CD4-positive, alpha-beta T cell treated with Interleukin-17A for 4 hours (primary cell): Measurements from ENCODE around the gene C5.

Source experiments
- DNase-seq: peaks from one replicate; pipeline ENCODE4 v3.0.0-alpha.2; 2020; ENCODE audit warnings: mixed read lengths

The C5 gene

DNA sequence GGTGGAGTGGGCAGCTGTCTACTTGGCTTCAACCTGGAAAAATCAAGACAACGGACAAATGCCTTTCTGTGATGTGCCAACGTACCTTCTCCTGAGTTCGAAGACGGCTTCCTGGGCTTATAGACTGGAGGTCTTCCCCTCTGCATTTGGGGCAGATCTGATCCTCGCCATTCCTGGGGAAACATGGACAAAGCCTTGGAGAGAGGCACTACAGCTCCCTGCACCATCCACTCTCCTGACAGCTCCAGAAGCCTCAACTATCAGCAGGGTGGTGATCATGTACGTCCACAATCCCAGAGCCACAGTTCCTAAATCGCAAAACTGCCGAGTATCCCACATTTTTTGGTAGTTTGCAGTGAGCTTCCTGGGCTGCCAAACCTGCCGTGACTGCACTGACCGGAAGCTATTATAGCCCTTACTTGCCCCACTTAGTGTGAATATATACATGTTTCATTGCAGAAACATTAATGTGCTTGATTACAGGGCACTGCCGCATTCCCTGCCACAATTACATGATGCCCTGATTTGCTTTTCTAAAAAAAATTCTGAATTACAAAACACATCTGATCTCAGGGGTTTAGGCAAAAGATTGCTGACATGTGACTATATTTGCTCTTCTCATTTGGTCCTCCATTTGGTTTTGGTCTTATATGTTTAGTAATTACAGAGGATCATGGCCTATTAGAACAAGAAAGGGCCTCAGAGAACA, 126.3 kb downstream of the C5 start:
- no peak for DNase-seq

DNA sequence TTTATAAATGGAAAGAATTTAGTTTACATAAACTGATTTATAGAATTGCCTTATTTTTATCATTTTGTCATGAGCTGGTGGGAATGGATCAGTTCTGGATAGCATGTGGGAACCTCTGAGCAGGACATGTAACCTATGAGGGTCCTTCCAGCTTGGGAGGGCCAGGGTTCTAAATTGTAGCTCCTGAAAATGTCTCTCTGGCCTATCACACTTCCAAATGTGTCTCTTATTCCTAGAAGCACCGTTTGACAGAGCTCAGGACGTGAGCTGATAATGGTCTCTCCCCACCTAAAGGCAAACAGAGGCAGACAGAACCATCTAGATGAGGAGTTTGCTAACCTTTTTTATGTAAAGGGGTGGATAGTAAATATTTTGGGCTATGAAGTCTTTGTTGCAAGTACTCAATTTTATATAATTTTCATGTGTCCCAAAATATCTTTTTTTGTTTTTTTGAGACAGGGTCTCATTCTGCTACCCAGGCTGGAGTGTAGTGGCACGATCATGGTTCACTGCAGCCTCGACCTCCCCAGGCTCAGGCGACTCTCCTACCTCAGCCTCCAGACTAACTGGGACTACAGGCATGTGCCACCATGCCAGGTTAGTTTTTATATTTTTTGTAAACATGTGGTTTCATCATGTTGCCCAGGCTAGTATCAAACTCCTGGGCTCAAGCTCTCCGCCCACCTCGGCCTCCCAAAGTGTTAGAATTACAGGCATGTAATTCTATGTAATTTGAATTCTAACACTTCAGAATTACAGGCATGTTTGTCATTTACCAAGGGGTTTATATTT, 127.5 kb downstream of the C5 start:
- DNase-seq = no peak

DNA sequence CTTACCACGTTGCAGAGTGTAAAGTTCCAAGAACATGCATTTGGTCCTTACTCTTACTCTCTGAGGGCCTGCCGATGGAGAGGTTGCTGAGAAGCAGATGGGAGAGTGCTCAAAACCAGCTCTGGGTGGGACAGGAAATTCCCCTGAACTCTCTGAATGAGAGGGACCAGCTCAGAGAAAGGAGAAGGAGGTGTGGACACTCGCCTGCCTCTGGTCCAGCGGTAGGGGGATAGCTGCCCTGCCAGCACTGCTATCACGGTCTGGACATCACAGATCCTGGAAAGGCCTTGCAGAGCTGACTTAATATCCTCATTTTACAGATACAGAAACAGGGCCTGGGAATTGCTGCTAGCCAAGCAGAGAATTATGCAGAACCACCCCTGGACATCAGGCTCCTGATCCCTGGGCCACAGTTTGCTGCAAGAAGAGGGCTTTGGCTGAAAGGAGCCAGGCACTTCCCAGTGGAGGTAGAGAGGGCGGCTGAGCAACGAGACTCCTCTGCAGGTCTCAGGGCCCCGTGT, 128.4 kb downstream of the C5 start:
- no peak for DNase-seq

DNA sequence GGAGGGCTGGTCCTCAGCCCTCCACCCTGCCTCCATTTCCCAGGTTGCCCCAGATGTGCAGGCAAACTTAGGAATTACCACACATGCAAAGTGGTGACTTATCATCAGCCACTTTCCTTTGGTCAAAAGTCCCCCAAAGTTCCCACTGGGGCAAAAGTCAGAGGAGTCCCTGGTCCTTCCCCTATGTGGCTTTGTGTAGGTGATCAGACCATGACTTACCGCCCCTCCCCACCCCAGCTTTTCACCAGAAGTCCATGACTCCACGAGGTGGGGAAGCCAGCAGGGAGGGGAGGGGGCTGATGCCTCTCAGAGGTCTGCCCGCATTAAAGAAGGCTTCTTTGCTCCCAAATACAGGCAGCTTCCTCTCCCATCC, 129.3 kb downstream of the C5 start:
- DNase-seq = no peak

DNA sequence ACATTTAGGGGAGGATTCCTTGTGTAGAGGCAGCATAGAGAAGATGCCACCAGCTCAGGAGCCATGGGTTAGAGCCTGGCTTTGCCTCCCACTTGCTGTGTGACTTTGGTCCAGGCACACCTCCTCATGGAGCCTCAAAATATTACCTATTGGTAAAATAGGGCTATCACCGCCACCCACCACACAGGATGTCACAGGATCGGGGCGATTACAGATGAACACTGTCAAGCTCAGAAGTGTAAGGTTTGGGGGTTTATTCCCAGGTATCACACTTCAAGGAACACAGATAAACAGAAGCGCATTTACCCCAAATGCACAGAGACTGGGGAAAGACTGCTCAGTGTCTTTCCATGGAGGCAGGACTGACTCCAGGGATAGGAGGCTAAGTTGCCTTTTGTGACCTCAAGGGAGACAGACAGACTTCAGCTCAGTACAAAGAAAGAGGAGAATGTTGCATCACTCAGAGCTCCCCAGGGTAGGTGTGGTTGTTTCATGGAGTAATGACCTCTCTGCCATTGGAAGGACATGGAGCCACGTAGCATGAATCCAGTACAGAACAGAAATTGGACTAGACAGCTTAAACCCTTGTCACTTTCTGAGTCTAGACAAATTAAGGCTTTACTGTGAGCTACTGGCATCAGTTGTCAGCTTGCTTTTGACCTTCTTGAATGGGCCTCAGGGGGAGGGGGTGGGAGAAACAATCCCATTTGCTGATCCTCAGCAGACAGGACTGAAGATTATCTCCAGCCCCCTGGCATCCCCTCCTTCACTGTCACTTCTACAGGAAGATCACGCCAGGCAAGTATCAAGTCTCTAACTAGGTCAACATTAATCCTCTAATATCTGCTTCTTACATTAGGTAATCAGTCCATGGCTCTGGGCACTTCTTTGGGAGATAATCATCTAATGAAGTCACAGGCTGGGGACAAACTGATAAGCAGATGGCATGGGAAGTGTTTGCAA, 130.0 kb downstream of the C5 start:
- no peak for DNase-seq

DNA sequence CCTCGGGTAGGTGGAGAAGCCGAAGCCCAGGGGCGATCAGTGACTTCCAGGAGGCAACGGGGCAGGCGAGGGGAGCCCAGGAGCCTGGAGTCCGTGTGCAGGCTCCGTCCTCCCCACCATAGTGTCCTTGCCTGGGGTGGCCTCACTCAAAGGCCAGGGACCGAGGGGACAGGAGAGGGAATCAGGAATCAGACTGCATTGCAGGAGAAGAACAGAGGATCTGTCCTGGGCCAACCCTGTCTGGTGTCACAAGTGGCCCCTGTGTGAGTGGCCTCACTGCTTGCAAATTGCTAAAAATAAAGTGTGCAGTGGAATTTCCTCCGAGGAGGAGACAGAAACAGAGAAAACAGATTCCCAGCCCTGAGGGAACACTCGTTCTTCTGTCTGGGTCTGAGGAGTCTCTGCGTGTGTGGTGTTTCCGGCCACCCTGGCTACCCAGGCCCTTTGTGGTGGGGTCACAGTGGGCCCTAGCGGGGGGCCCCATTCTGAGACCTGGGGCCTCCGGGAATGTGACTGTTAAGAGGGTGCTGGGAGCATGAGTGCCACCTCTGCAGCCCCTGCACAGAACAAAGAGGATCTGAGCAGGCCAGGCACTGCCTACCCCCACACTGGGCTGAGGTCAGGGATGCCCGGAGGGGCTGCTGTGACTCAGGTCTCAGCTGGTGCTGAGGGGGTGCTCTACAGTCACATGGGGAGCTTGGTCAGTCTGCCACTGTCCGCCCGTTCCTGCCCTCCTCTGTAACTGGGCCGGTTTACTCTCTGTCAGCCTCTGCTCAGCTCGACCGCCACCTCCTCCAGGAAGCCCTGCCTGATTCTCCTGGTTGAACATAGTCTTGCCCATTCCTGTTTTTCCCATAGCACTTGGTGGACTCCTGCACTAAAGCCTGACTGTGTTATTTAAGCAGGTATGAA, 130.9 kb downstream of the C5 start:
- DNase-seq = no peak

DNA sequence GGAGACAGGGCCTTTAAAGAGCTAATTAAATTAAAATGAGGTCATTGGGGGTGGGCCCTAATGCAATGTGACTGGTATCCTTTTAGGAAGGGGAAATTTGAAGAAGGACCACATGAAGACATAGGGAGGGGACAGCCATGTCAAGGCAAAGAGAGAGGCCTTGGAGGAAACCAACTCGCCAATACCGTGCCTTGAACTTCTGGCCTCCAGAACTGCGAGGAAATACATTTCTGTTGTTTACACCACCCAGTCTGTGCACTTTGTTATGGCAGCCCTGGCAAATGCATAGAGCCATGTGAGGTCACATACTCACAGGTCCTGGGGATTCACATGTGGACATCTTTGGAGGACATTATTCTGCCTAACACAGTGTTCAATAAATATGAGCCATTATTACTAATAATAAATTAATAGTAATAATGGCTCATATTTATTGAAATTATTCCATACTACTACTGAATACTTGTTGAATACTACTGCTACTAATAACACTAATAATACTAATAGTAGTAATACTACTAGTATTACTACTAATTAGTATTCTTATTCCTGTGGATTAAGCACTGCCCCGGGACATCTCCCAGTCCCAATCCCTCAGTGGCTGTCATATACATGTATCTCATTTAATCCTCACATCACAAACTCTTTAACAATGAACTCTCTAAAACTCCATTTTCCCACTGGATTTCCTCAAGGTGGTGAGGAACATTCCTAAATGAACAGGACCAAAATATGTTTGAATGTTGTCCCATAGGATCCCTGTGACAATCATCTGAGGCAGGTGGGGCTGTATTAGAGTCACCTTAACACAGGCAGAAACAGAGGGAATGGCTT, 131.9 kb downstream of the C5 start:
- DNase-seq = no peak

DNA sequence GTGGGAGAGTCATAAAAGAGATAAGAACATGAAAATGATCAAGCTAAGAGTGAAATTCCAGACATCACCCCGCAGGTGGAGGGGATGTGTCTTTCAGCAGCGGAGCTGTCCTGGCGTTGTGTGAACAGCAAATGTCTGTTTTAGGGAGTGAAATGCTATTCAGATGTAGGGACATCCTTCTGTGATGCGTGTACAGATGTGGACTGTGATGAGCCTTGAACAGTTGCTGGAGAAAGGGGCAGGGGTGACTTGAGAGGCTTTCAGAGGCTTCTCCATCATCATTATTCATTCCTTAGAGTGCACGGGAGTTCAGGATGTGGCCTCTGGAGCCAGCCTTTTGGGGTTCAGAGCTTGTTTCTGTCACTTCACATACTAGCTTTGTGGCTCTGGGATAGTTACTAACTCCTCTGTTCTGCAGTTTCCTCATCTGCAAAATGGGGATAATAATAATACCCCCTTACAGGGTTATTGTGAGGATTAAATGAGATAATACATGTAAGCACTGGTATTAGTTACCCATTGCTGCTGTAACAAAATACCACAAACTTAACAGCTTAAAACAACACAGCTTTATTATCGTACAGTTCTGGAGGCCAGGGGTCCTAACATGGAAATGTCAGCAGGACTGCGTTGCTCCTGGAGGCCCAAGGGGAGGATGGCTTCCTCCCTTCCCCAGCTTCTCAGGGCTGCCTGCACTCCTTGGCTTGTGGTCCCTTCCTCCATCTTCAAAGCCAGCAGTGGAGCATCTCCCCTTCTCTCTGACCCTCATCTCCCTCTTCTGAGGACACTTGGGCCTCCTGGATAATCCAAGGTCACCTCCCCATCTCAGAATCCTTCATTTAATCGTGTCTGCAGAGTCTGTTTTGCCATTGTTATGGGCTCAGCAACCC, 132.8 kb downstream of the C5 start:
- DNase-seq = no peak

DNA sequence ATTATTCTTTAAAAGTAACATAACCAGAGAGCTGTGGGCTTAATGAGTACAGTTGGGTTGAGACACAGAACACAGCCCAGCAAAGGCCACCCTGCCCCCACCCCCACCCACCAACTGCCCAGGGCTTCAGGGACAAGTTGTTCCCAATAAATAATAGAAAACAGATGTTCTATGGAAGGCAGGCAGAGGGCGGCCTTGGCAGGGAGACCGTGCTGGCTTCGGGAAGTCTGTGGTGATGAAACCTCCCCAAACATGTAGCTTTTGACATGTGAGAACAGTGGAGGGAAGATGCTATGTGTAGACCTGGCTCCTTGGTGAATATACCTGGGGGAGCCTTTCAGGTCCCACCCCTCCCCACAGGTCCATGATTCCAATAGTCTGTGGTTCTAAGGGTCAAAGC, 133.5 kb downstream of the C5 start:
- no peak for DNase-seq

DNA sequence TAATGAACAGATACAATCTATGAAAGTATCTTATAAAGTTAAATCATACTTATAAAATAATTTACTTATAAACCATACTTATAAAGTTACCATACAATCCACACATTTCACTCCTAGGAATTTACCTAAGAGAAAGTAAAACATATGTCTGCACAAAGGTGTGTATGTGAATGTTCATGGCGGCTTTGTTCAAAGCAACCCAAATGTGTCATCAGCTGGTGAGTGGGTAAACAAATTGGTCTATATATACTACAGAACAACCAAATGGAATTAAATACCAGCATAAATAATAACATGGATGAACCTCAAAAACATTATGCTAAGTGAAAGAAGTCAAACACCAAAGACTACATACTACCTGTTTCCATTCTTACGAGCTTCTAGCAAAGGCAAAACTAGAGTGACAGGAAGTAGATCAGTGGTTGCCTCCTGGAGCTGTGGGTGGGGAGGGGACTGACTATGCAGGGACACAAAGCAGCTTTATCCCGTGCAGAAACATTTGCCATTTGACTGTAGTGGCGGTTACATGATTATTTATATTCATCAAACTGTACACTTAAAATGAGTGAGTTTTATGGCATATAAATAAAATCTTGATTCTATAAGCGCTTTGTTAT, 134.1 kb downstream of the C5 start:
- DNase-seq = peak; percentile 69

DNA sequence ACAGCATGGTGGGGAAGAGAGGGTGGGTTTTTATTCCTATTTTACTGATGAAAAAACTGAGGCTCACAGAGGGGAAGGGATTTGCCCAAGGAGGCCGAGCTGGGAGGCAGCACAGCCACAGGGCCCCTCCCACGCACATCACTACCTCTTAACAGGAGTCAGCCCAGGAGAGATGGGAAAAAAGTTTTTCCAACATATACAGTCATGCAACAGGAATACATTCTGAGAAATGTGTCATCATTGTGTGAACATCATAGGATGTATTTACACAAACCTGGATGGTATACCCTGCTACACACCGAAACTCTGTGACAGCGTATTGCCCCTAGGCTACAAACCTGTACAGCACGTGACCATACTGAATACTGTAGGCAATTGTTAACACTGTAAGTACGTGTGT, 135.1 kb downstream of the C5 start:
- peak; percentile 1 for DNase-seq

DNA sequence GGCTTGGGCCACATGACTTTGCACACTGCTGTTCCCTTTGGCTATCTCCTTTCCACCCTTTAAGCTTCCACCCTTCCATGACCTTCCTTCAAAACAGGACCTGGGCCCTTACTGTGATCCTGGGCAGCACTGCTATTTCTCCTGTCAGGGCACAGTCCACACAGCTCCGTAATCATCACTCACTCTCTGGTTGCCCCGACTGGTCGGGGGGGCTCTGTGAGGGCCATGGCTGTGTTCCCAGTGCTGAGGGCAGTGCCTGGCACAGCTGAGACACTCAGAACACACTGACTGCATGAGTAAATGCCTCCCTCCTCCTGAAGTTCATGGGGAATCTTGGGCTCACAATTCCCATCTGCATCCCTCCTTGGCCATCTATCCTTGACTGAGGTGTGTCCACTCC, 135.7 kb downstream of the C5 start:
- peak; percentile 3 for DNase-seq

DNA sequence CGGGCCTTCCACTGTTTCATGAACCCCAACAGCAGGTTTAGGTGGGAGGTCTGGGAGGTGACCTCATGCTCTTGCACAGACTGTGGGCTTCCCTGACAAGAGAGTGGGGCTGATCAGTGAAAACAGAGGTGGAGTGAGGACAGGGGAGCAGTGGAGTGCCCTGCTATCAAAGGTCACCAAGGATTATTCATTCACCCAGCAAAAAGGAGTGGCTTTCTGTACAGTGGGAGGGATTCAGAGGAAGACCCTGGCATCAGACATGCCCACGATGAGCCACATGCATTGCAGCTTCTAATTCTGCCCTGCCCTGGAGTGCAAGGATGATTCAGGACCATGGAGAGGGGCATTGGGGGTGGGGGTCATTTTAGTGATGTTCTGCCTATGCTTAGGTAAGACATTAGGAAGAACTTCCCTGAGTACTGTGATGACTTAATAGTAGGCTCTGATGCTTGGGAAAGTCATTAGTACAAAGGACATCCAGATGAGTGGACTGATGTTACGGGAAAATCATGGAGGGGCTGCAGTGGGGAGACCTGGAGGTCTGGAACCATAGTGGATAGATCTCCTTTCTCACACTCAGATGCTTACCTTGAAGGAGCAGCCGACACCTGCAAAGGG, 136.3 kb downstream of the C5 start:
- DNase-seq = peak; percentile 51

DNA sequence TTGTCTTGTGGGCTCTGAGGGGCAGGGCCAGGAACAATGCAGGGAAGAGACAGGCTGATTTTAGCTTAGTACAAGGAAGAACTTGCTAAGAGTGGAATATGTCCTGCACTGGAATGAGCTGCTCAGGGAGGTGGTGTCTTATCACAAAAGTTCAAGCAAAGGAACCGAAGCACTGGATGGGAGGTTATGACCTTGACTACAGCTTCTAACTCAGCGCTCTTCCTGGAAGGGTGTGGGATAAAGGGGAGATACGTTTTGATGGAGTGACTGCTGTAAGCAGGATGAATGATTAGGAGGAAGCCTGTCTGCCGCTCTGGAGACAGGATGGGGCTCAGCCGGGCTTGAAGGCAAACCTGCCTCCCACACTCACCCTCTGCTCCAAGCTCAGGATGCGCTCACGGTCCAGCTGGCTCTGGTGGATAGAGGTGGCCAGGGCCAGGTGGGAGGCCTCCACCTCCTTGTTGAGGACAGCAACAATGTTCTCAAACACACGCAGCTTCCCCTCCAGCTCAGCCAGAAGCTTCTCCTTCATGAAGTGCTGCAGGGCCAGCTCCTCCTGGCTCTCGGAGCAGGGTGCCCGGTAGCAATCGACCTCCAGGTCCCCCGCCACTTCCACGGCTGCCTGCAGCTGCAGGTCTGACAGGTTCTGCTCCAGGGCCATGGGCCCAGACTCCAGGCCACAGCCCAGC, 137.0 kb downstream of the C5 start:
- DNase-seq = no peak

DNA sequence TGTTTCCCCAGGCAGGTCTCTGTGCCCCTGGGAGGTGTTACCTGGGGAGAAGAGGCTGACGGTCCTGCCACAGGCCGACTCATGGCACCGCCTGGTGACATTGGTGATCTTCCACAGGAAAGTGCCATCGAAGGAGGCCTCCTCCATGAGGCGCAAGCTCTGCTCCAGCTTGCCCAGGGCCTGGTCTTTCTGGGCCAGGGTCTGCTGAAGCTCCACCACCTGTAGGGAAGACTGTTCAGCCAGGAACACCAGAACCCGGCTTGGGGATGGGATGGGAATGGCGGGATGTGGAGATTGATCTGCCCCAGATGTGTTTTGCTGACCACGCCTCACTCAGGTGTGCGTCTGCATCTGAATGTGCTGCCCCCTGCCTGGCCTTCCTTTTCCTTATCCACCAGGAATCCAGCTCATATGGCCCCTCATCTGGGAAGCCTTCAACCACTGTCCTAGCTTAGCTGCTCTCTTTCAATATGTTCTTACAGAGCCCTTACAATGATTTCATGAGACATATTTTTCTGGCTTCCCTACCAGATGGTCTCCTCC, 138.7 kb downstream of the C5 start:
- no peak for DNase-seq

DNA sequence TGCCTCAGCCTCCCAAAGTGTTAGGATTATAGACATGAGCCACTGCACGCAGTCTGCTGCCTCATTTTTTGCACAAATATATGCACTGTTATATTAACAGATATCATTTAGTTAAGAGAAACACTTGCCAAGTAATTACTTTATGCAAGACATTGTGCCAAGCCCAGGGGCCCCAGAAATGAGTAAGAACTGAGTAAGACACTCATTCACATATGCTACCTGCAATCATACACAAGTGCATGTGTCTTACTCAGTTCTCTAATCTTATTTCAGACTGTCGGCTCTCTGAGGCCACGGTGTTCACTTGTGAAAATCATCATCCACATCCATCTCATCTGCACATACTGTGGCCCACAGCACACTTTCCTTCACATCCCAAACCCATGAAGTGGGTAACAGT, 139.4 kb downstream of the C5 start:
- peak; percentile 43 for DNase-seq

DNA sequence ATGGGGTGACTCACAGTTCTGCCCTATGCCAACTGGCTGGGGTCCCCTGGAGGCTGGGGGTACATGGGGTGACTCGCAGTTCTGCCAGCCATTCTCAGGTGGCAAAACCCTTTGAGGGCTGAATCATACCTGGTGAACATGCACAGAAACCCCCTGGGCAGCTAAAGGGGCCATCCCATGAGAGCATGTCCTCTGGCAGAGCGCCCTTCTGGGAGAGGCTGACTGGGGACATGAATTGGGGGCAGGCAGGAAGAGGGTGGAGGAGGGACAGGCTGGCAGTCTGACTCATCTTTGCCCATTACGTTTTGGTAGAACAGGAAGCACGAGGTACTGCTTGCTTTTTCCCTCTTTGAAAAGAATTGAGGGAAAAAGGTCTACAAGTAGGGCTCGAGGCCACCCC, 140.2 kb downstream of the C5 start:
- peak; percentile 80 for DNase-seq
